CD4-positive, CD25-positive, alpha-beta regulatory T cell (primary cell): Measurements from ENCODE around the gene PADI6. TPM values are rescaled to one million over a fixed set of nuclear protein-coding genes. Genes with fewer than 3 reads are reported as not detected.

ENCODE experiments used
- ATAC-seq, 2 donors: fragments of 150-1000 bp; cut with Tn5 transposase; one replicate each; pipeline ENCODE4 v1.10.0; 2021; ENCODE audit warnings: low read depth in 2 of 2, moderate number of reproducible peaks in 2 of 2, moderate library complexity in 1 of 2
- DNase-seq, 3 donors: peaks; one replicate each; pipeline versions ENCODE4 v3.0.0 to v3.0.0-alpha.2; 2012 to 2022; ENCODE audit warnings: mixed read lengths in 1 of 3
- H3K27ac ChIP-seq: one replicate; pipeline ENCODE4 v1.7.0; 2013; ENCODE audit warnings: mild to moderate bottlenecking, low read length; ENCODE audit not compliant: insufficient read depth, poor library complexity, severe bottlenecking
- H3K27me3 ChIP-seq: one replicate; pipeline ENCODE4 v1.7.0; 2013; ENCODE audit warnings: low read length; ENCODE audit not compliant: control insufficient read depth, insufficient read depth
- H3K36me3 ChIP-seq: one replicate; pipeline ENCODE4 v1.7.0; 2013; ENCODE audit warnings: mild to moderate bottlenecking, low read length, moderate library complexity; ENCODE audit not compliant: control insufficient read depth, insufficient read depth
- H3K4me1 ChIP-seq: 2 replicates; pipeline ENCODE4 v1.7.0; 2013; ENCODE audit warnings: mild to moderate bottlenecking, low read length; ENCODE audit not compliant: insufficient read depth, control insufficient read depth, poor library complexity, severe bottlenecking
- H3K4me3 ChIP-seq: one replicate; pipeline ENCODE4 v1.7.0; 2013; ENCODE audit warnings: low read depth, mild to moderate bottlenecking, low read length, moderate library complexity
- H3K9me3 ChIP-seq, 2 experiments: 1 replicate in 1 of 2; 2 replicates in 1 of 2; pipeline ENCODE4 v1.7.0; 2013; ENCODE audit warnings: low read length in 2 of 2, mild to moderate bottlenecking in 1 of 2, moderate library complexity in 1 of 2; ENCODE audit not compliant: control insufficient read depth in 2 of 2
- H3K27ac Mint-ChIP-seq, 3 donors: one replicate each; pipeline ENCODE4 v1.8.0; 2020 to 2022; ENCODE audit warnings: mild to moderate bottlenecking in 3 of 3, mixed read lengths in 3 of 3, moderate library complexity in 2 of 3
- H3K27me3 Mint-ChIP-seq: one replicate; pipeline ENCODE4 v1.8.0; 2022; ENCODE audit warnings: mild to moderate bottlenecking, mixed read lengths
- H3K36me3 Mint-ChIP-seq: one replicate; pipeline ENCODE4 v1.8.0; 2020; ENCODE audit warnings: mixed read lengths
- H3K4me1 Mint-ChIP-seq, 4 donors: one replicate each; pipeline ENCODE4 v1.8.0; 2020 to 2022; ENCODE audit warnings: mixed read lengths in 4 of 4, mild to moderate bottlenecking in 1 of 4
- H3K4me3 Mint-ChIP-seq, 4 donors: one replicate each; pipeline ENCODE4 v1.8.0; 2020 to 2022; ENCODE audit warnings: mild to moderate bottlenecking in 4 of 4, mixed read lengths in 4 of 4, moderate library complexity in 3 of 4
- H3K9me3 Mint-ChIP-seq, 7 donors: one replicate each; pipeline ENCODE4 v1.8.0; 2020 to 2022; ENCODE audit warnings: mixed read lengths in 7 of 7, mild to moderate bottlenecking in 3 of 7, moderate library complexity in 2 of 7
- polyA plus RNA-seq, 4 donors: library from polyadenylated mRNA; unstranded; fragments of 300-500 nt; fragmentation: Illumina TruSeq; gene quantifications; one replicate each; pipeline ENCODE4 v1.2.3, GENCODE V29; 2021
- total RNA-seq: library from RNA; stranded (reverse); gene quantifications from one replicate; pipeline ENCODE4 v1.2.3, GENCODE V29; 2022

PADI6 gene
- total and polyA plus RNA-seq, 5 donors from 2014 or later: 0.14 TPM; not detected in 4

DNA sequence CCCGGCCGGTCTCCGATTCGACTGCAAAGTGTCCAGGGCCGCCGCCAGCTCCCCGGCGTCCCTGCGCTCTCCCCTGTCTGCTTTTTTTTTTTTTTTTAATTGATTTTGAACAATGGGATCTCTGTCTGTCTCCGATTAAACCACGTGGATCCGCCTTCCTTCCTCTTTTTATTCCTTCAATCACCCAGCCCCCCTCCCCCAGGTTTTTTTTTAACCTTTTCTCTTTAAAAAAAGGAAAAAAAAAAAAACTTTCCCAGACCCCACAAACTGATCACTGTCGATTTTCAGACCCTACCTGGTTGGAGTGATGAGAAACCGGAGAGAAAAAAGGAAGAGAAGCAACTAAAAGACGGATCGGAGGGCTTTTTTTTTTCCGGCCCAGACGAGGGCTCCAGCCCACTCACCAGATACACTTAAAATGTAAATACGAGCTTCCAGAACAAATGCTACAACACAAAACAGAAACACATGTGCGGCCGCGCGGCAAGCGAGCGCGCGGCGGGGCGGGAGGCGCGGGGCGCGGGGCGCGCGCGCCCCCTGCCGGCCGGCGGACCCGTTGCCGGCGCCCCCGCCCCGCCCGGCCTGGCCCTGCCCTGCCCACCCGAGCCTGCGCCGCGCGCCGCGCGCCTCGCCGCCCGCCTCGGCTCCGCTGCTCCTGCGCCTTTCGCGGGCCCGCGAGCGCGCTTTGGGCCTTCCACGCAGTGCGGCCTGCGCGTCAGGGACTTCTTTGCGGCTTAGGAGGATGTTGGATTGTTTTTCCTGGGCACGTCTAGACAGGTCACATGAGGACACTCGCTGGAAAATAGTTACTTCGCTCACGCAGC, 67.5 kb downstream of the PADI6 start, which contains the start of gene RCC2:
RCC2 (minus strand) TSS at position 428 of the 824 bp plus-strand sequence. CDS start 1,163 bp downstream, outside the sequence.
- Mint-ChIP-seq H3K9me3 (no peaks in the 10 kb centered on the region), H3K4me1 (peaks cover 0 to 38% (median 32%) of the 10 kb centered on the region in 4 donors), H3K27me3 (peaks cover 30% of the 10 kb centered on the region), H3K27ac (peak within 1 kb of the TSS; percentile 92 to 97 (median 93)), H3K36me3 (no peaks in the 10 kb centered on the region), H3K4me3 (peak within 1 kb of the TSS; percentile 95 to 99 (median 98))
- peak within 1 kb of the TSS; percentile 77 for H3K27ac ChIP-seq
- peaks cover 38% of the 10 kb centered on the region for H3K4me1 ChIP-seq
- peaks cover 3% of the 10 kb centered on the region for H3K27me3 ChIP-seq
- ATAC-seq: peak; percentile 82 to 85
- peaks cover 3% of the 10 kb centered on the region for H3K36me3 ChIP-seq
- DNase-seq: peak; percentile 66 to 80 (median 69)
- peak within 1 kb of the TSS; percentile 91 for H3K4me3 ChIP-seq
- no peaks in the 10 kb centered on the region for H3K9me3 ChIP-seq

DNA sequence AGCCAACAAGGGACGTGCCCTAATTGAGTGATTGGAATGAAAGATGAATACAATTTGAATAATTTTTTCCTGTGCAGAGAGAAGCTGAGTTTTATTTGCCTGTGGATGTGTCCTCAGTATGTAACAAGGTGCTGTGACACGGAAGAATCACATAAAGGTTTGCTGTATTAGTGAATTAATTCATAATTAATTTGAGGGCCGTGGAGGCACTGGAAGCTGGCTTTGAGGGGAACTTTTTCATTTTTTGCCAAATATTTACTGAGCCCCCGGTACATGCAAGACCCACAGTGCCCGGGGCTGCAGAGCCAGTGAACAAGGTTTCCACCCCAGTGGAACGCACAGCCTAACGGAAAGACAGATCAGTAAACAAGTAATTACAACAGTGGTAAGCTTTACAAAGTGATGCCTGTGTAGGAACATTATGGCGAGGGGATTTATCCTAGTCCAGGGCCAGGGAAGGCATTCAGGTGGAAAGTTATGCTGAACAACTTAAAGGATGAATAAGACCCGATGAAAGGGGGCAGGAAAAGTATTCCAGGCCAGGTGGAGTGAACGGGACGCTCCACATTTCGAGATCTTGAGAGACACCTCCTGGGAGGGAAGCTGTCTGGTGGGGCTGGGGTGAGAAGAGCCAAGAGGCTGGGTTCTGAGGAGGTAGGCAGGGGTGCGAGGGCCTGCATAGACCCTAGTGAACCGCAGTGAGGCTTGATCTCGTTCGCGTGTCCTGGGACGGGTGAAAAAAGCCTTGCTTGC, 68.3 kb downstream of the PADI6 start:
- DNase-seq (no peak), ATAC-seq (no peak)
- peak overlapping the region in 2 of 3 donors; percentile 80 to 92 for H3K27ac Mint-ChIP-seq
- H3K36me3 ChIP-seq: no peaks in the 10 kb centered on the region
- H3K9me3 ChIP-seq: no peaks in the 10 kb centered on the region
- peaks cover 0 to 36% (median 24%) of the 10 kb centered on the region in 4 donors for H3K4me1 Mint-ChIP-seq
- peak overlapping the region; percentile 72 for H3K4me3 ChIP-seq
- peak overlapping the region; percentile 85 to 99 (median 88) for H3K4me3 Mint-ChIP-seq
- no peaks in the 10 kb centered on the region for H3K36me3 Mint-ChIP-seq
- peaks cover 3% of the 10 kb centered on the region for H3K27me3 ChIP-seq
- H3K27ac ChIP-seq: peak overlapping the region; percentile 52
- H3K4me1 ChIP-seq: peaks cover 37% of the 10 kb centered on the region
- H3K27me3 Mint-ChIP-seq: peaks cover 30% of the 10 kb centered on the region
- no peaks in the 10 kb centered on the region for H3K9me3 Mint-ChIP-seq

DNA sequence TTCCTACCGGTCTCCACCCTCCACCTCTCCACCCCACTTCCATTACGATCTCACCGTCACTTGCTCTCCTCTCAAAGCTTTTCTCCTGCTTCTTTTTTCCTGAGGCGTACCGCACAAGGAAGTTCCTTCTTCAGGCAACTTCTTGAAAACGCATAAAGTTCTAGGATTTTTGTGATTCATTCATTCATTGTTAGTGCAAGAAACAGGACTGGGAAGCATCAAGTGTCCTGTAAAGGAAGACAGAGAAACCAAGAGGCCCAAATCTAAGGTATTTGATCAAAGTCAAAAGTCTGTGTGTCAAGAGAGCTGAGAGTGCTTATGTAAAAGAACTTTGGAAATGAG, 68.8 kb downstream of the PADI6 start:
- DNase-seq (no peak), ATAC-seq (no peak)
- no peaks in the 10 kb centered on the region for H3K36me3 ChIP-seq
- peaks cover 34% of the 10 kb centered on the region for H3K4me1 ChIP-seq
- H3K9me3 ChIP-seq: no peaks in the 10 kb centered on the region
- H3K36me3 Mint-ChIP-seq: no peaks in the 10 kb centered on the region
- H3K4me3 Mint-ChIP-seq: peak overlapping the region; percentile 85 to 99 (median 88)
- H3K4me1 Mint-ChIP-seq: peaks cover 0 to 30% (median 20%) of the 10 kb centered on the region in 4 donors
- H3K9me3 Mint-ChIP-seq: no peaks in the 10 kb centered on the region
- peaks cover 30% of the 10 kb centered on the region for H3K27me3 Mint-ChIP-seq
- peaks cover 3% of the 10 kb centered on the region for H3K27me3 ChIP-seq
- peak overlapping the region in 1 of 3 donors; percentile 92 for H3K27ac Mint-ChIP-seq
- H3K27ac ChIP-seq: no peak overlapping the region
- H3K4me3 ChIP-seq: no peak overlapping the region

DNA sequence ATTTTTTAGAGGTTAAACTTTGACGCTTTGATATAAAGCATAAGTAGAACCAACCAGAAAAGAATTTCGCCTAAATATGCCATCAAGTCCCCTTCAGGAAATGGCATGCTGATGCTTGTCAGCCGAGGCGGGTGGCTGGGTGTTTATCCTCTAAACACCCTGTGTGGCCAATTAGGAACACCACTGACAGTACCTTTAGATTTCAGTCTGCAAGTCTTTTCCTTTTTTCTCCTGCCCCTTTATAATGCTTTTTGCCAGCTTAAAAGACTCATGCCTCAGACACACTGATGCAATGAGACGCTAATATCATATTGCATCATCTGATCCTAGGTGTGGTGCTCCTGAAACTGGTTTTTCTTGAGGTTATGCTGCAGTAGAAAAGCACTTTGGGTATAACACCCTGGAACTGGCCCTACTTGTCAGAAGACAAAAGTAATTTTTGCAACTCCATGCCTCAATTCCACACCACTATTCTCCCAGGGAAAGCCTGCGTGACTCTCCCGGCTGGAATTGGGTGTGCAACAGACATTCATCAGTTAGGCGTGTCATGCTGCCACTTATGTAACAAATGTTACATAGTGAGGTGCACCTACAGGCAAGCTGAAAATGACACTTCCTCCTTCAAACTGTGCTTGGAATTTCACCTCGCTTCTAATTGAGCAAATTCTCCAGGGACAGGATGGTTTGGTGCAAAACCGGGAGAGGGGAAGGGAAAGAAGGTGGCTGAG, 69.4 kb downstream of the PADI6 start:
- peak overlapping the region in 3 of 4 donors; percentile 85 to 99 (median 90) for H3K4me3 Mint-ChIP-seq
- no peak overlapping the region for H3K27ac Mint-ChIP-seq
- Histone ChIP-seq H3K4me3 (no peak overlapping the region), H3K4me1 (peaks cover 28% of the 10 kb centered on the region), H3K27me3 (peaks cover 3% of the 10 kb centered on the region), H3K36me3 (no peaks in the 10 kb centered on the region), H3K9me3 (no peaks in the 10 kb centered on the region), H3K27ac (no peak overlapping the region)
- H3K36me3 Mint-ChIP-seq: no peaks in the 10 kb centered on the region
- ATAC-seq (no peak), DNase-seq (peak in 1 of 3 donors; percentile 33)
- peaks cover 30% of the 10 kb centered on the region for H3K27me3 Mint-ChIP-seq
- no peaks in the 10 kb centered on the region for H3K9me3 Mint-ChIP-seq
- peaks cover 0 to 24% (median 15%) of the 10 kb centered on the region in 4 donors for H3K4me1 Mint-ChIP-seq

DNA sequence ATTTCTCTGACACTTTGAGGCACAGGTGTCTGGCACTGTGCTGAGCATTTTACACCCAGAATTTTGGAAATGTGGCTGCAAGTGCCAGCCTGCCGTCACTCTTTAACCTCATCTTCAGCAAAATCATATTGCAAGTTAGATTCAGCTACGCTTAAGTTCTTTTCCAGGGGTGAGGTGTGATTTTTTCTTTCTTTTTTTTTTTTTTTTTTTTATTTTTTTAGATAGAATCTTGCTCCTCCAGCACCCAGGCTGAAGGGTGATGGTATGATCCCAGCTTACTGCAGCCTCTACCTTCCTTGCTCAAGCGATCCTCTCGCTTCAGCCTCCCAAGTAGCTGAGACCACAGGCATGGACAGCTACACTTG, 70.0 kb downstream of the PADI6 start:
- peaks cover 0 to 19% (median 9%) of the 10 kb centered on the region in 4 donors for H3K4me1 Mint-ChIP-seq
- Histone ChIP-seq H3K27me3 (peaks cover 3% of the 10 kb centered on the region), H3K4me3 (no peak overlapping the region), H3K36me3 (no peaks in the 10 kb centered on the region), H3K27ac (no peak overlapping the region), H3K4me1 (peaks cover 23% of the 10 kb centered on the region), H3K9me3 (no peaks in the 10 kb centered on the region)
- no peaks in the 10 kb centered on the region for H3K9me3 Mint-ChIP-seq
- ATAC-seq (no peak), DNase-seq (no peak)
- no peaks in the 10 kb centered on the region for H3K36me3 Mint-ChIP-seq
- H3K4me3 Mint-ChIP-seq: peak overlapping the region in 2 of 4 donors; percentile 32 to 99
- peaks cover 29% of the 10 kb centered on the region for H3K27me3 Mint-ChIP-seq
- no peak overlapping the region for H3K27ac Mint-ChIP-seq

DNA sequence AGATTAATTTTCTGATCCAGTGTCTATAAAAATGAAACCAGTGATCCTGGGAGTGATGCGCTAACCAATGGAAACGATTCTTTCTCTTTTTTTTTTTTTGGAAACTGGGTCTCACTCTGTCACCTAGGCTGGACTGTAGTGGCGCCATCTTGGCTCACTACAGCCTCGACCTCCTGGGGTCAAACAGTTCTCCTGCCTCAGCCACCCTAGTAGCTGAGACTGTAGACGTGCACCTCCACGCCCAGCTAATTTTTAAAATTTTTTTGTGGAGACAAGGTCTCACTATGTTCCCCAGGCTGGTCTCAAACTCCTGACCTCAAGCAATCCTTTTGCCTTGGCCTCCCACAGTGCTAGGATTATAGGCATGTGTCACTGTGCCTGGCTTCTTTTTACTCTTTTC, 70.8 kb downstream of the PADI6 start:
- H3K4me1 ChIP-seq: peaks cover 19% of the 10 kb centered on the region
- no peak overlapping the region for H3K27ac ChIP-seq
- ATAC-seq (no peak), DNase-seq (no peak)
- Mint-ChIP-seq H3K36me3 (no peaks in the 10 kb centered on the region), H3K9me3 (no peaks in the 10 kb centered on the region), H3K27me3 (peaks cover 34% of the 10 kb centered on the region), H3K27ac (no peak overlapping the region), H3K4me1 (peaks cover 0 to 15% (median 7%) of the 10 kb centered on the region in 4 donors), H3K4me3 (peak overlapping the region in 1 of 4 donors; percentile 15)
- H3K36me3 ChIP-seq: no peaks in the 10 kb centered on the region
- no peaks in the 10 kb centered on the region for H3K9me3 ChIP-seq
- H3K4me3 ChIP-seq: no peak overlapping the region
- H3K27me3 ChIP-seq: peaks cover 3% of the 10 kb centered on the region

DNA sequence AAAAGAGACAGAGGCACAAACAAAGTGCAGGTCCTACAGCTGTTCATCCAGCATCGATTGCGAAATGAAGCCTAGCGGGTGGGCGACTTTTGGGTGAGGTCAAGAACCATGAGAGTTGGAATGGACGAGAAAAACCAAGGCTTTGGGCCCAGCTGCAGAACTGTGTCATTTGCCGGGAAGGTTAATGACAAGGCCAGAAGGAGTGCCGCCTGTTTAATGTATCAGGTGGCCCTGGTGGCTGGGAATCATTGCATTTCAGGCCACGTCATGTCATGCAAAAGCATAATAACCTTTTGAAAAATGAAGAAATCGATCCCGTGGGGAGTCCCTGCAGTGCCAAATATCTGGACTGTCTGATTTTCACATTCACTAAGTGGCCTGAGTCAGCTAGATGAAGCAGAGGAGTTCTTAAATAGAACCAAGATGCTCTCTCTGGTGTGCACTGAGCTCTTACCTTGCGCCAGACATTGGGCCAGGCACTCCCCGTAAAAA, 75.6 kb downstream of the PADI6 start:
- ATAC-seq (no peak), DNase-seq (no peak)
- Mint-ChIP-seq H3K27ac (no peak overlapping the region), H3K4me3 (no peak overlapping the region), H3K27me3 (peaks cover 24% of the 10 kb centered on the region), H3K36me3 (no peaks in the 10 kb centered on the region), H3K9me3 (no peaks in the 10 kb centered on the region), H3K4me1 (no peaks in the 10 kb centered on the region)
- Histone ChIP-seq H3K4me3 (no peak overlapping the region), H3K27ac (no peak overlapping the region), H3K9me3 (no peaks in the 10 kb centered on the region), H3K36me3 (no peaks in the 10 kb centered on the region), H3K27me3 (no peaks in the 10 kb centered on the region), H3K4me1 (no peaks in the 10 kb centered on the region)
